Testis (tissue), 2 donors: ENCODE results near the gene ARHGEF7.

Experiments used
- POLR2A ChIP-seq: fragments of 450-650 bp; IDR thresholded peaks from one replicate; pipeline ENCODE4 v1.6.1; 2017; ENCODE audit warnings: antibody characterized with exemption, mild to moderate bottlenecking, moderate library complexity
- TF ChIP-seq, protein P1 (sequence below), 3 experiments: fragments of 450-650 bp in 2 of 3; fragments of 200-600 bp in 1 of 3; sonication (generic) in 1 of 3; IDR thresholded peaks; one replicate each; pipeline ENCODE4 v1.5.1; 2016 to 2019; ENCODE audit warnings: antibody characterized with exemption in 3 of 3, mild to moderate bottlenecking in 2 of 3, moderate library complexity in 1 of 3

DNA sequence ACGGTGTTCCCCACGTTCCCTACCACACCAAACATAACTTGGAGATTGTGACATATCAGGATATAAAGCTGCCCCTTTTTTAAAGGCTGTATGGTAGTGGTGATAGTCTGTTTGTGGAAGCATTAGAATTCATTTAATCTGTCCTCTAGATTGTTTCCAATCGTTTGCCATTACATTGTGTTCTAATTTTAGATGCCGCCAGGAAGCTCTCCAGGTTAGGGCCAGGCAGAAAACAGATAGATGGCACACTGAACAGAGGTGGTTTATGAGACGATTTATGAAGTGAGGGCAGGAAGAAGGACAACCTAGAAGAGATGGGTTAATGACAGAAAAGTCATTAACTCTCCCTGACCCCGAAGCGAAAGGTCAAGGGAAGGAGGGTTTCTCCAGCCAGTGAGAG is 30.0 kb downstream of the ARHGEF7 start:
- no peak for TF ChIP-seq POLR2A
- TF ChIP-seq, protein P1, sequence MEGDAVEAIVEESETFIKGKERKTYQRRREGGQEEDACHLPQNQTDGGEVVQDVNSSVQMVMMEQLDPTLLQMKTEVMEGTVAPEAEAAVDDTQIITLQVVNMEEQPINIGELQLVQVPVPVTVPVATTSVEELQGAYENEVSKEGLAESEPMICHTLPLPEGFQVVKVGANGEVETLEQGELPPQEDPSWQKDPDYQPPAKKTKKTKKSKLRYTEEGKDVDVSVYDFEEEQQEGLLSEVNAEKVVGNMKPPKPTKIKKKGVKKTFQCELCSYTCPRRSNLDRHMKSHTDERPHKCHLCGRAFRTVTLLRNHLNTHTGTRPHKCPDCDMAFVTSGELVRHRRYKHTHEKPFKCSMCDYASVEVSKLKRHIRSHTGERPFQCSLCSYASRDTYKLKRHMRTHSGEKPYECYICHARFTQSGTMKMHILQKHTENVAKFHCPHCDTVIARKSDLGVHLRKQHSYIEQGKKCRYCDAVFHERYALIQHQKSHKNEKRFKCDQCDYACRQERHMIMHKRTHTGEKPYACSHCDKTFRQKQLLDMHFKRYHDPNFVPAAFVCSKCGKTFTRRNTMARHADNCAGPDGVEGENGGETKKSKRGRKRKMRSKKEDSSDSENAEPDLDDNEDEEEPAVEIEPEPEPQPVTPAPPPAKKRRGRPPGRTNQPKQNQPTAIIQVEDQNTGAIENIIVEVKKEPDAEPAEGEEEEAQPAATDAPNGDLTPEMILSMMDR (IDR thresholded peaks at IDR 0.05): no peak
